HG03159 (cell line): ENCODE data around the gene CCNJL.
"Not testable (repeated sequence)": the region's sequence is repeated elsewhere in the genome, so short reads cannot be mapped to it uniquely, and the experiment has no call there.

Experiments used
- ATAC-seq: cut with Tn5 transposase; IDR thresholded peaks from one replicate; pipeline ENCODE4 v1.9.1; 2021; ENCODE audit warnings: mild to moderate bottlenecking, moderate library complexity; ENCODE audit not compliant: unreplicated experiment

CCNJL gene

DNA sequence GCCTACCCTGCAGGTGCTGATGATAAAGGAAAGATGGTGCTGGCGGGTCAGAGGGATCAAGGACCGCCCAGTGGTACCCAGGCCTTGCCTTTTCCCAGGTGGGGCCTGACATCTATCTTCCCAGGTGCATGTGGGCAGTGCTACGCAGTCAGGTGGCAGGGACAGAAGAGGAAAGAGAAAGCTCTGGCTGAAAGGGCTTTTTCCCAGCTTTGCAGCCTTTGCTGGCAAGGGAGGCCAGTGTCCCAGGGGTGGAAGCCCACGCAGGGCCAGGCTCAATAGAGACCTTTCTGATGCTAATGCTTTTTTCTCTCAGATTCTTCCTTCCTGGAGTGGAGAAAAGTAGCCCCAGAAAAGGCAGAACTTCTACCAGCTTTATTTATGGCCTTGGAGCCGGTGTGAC is 46.3 kb downstream of the CCNJL start:
- ATAC-seq, result no peak

DNA sequence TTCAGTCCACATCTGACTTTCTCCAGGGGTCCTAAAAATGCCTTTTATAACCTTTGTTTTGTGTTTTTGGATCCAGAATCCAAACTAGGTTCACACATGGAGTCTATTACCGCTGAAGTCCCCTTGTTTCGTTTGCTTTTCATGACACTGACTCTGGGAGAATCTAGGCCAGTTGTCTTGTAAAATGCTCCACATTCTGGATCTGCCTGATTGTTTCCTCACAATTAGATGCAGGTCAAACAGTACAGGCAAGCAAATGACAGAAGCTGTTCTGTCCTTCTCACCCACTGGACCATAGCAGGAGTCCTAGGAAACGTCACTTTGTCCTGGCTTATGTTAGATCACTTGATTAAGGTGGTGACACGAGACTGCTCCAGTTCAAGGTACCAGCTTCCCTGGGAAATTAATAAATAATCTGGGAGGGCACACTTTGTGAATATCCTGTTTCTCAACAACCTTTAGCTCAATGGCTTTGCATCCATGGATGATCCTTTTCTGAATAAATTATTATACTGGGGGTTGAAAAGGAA is 49.0 kb downstream of the CCNJL start:
- ATAC-seq, result no peak

GRCh38 chr5:160262151-160263074 is 50.0 kb downstream of the CCNJL start:
- ATAC-seq, result no peak

GRCh38 chr5:160260881-160261815 is 51.2 kb downstream of the CCNJL start:
- ATAC-seq, result no peak

GRCh38 chr5:160260006-160260775 is 52.2 kb downstream of the CCNJL start:
- ATAC-seq, result no peak

DNA sequence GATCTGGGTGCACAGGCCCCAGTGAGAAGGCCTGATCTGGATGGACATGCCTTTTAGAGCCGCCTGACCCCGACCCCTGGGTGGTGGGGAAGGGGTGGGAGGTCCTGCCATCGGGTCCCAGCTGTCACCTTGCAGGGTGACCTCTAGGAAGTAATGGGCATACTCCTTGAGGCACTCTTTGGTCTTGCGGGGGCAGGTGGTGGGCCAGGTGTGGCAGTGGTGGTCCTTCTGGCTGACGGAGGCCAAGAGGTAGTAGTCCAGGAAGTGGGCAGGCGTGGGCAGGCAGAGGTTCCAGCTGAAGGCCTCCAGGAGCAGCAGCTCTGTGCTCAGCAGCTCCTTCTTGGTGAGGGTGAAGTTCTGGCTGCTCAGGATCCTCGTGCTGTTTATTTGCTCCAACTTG is 53.0 kb downstream of the CCNJL start:
- no peak for ATAC-seq

DNA sequence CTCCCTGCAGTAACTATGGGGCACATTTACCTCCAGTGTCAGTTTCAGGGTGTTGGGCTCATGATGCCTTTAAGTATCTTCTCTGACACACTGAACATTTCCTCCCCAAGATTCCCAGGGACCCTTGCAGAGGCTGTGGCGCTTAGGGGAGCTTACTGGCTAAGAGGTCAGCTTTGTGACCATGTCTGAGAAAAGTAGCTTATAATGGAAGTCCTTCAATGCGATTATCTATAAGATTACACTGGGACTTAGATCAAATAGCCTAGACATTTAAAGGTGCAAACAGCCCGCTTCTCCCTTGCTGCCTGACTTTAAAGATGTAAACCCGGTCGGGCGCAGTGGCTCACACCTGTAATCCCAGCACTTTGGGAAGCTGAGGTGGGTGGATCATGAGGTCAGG is 57.7 kb downstream of the CCNJL start:
- no peak for ATAC-seq

- no peak for ATAC-seq
Observed at GRCh38 chr5:160253441-160253840, 58.9 kb downstream of the CCNJL start.

DNA sequence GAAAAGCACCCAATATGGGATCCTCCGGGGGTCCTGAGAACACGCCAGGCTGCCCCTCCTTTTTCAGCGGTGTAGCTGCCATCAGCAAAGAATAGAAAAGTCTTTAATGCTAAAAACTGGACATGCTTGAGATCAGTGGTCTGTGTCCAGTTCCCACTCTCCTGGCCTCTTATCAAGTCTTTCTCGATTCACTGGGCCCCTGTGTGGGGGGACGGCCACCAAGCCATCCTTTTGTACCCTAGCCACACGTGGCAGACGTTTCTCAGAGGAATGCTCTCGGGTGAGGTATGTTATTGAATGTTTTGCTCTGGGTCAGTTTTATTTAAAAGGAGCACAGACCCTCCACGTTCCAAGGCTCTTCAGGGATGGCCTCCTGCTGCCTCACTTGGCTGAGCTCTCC is 59.4 kb downstream of the CCNJL start:
- ATAC-seq, result no peak

DNA sequence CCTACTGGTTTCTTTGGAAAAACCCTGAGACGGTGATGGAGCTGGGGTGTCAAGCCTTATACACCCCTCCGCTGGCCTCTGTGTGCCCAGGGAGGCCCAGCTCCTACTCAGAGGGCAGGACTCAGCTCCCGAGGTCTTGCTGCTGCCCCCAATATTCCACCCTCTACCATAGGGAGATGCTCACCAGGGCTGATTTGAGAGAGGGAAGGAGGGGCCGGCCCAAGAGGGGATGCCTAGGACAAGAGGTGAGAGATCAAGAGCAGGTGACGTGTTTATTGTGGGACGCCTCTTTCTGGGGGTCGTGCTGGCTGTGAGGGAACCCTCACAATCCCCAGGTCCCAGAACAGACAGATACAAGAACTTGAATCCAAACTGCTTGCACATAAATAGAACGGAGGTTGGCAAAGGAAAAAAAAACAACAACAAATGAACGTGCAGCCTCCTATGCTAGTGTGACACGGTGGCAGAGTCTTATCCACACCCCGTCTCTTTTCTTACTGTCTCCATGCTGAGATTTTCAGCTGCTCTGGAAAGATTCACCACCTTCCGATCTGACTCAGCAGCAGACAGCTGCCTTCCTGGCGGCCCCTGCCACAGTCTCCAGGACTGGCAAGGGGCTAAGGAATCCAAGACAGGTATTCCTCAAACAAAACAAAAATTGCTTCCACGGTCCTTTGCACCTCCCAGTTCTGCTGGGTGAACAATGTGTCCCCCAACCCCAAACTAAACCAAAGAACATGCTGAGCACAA is 60.8 kb downstream of the CCNJL start:
- no peak for ATAC-seq

- ATAC-seq, result no peak
Observed at GRCh38 chr5:160250826-160251225, 61.5 kb downstream of the CCNJL start.

DNA sequence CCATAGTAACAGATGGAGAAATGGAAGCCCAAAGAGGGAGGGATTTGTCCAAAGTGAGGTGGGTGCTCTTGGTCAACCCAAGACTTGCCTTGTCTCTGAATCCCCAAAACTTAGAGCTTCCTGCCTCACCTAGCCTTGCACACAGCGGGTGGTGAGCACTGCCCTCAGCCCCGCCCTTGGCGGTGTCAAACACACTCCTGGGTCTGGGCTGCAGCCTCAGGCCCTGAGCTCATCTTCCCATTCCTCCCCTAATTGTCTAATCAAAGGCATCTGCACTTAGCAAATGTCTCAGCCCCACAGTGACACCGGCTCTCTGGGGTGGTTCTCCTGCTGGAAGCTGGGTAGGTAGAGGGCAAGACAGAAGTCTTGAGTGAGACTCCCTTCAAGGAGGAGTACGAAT is 62.1 kb downstream of the CCNJL start:
- no peak for ATAC-seq

- ATAC-seq, result not testable (repeated sequence)
Observed at GRCh38 chr5:160249570-160249969, 62.8 kb downstream of the CCNJL start.

GRCh38 chr5:160245506-160246086 is 66.8 kb downstream of the CCNJL start:
- no peak for ATAC-seq

DNA sequence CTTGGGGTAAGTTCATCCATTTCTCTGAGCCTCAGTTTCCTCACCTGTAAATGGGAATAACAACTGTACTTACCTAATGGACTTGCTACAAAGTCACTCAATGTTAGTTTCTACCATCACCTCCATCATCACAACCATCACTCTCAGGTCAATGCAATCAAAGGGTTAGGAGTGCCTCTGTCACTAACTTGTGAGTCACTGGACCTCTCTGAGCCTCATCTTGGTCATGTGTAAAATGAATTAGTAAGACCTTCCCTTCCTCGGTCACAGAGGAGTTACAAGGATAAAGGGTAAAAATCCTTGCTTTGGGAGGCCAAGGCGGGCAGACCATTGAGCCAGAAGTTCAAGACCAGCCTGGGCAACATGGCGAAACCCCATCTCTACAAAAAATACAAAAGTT is 70.2 kb downstream of the CCNJL start:
- no peak for ATAC-seq

- ATAC-seq, result no peak
Observed at GRCh38 chr5:160240350-160240749, 72.0 kb downstream of the CCNJL start.

DNA sequence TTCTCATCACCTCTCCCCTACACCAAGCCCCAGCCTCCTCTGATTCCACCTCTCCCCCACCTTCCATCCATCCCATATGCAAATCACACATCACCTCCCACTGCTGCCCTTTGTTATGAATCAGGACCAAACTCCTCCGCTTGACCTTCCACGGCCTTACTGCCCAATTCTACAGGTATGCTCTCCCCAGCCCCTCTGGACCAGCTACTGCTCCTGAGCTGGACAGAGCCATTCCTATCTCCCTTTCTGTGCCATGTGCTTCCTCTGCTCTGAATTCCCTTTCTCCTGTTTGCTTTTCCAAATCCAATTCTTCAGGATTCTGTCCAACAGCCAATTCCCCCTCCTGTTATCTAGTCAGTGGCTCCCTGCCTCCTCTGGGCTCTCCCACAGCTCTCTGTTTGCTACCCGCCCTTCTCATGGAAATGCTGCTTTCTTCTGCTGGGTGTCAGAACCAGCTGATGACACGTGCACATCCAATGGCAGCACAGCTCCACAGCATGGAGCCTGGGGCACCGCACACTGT is 74.7 kb downstream of the CCNJL start:
- no peak for ATAC-seq

GRCh38 chr5:160235731-160236130 is 76.6 kb downstream of the CCNJL start:
- no peak for ATAC-seq

DNA sequence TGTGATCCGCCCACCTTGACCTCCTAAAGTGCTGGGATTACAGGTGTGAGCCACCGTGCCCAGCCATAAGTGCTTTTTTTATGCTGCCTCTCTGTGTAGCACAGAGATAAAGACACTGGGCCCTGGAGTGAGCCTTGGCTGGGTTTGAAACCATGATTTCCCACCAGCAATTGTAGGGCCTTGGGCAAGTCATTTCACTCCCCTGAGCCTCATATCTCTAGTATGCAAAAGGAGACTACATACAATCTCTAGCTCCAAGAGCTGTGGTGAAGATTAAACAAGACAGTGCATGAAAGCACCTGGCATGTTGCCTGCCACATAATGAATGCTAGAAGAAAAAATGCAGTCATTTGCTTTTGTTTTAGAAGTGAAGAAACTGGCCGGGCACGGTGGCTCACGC is 79.1 kb downstream of the CCNJL start:
- ATAC-seq, result no peak
